Measurements from ENCODE around the gene ACSF2.
"Not testable (repeated sequence)": the region's sequence is repeated elsewhere in the genome, so short reads cannot be mapped to it uniquely, and the experiment has no call there.

The ACSF2 gene

GRCh38 chr17:50421308-50422051 is 4.5 kb upstream of the ACSF2 start:
- Mint-ChIP-seq H3K27ac (peak overlapping the region; percentile 74 to 96), H3K36me3 (ENCODE audit: insufficient read depth) (peaks cover 4% of the 10 kb centered on the region), H3K9me3 (peaks cover 1 to 7% of the 10 kb centered on the region in 2 donors), H3K4me1 (ENCODE audit: low read depth in 2 of 2) (peaks cover 6 to 16% of the 10 kb centered on the region in 2 donors), H3K27me3 (no peaks in the 10 kb centered on the region), H3K4me3 (peak overlapping the region; percentile 53 to 76)
- ATAC-seq (replicated peaks) (peak; percentile 21), DNase-seq (no peak)

GRCh38 chr17:50422738-50423137 is 3.3 kb upstream of the ACSF2 start:
- H3K4me1 Mint-ChIP-seq (ENCODE audit: low read depth in 2 of 2), result peaks cover 17 to 25% of the 10 kb centered on the region in 2 donors
- H3K27me3 Mint-ChIP-seq, result no peaks in the 10 kb centered on the region
- H3K27ac Mint-ChIP-seq, result no peak overlapping the region
- DNase-seq, result no peak
- no peak for ATAC-seq (replicated peaks)
- H3K36me3 Mint-ChIP-seq (ENCODE audit: insufficient read depth), result peaks cover 11% of the 10 kb centered on the region
- H3K9me3 Mint-ChIP-seq, result peaks cover 1 to 7% of the 10 kb centered on the region in 2 donors
- H3K4me3 Mint-ChIP-seq, result peak overlapping the region in 1 of 2 donors; percentile 31

- DNase-seq, result no peak
- H3K27me3 Mint-ChIP-seq, result no peaks in the 10 kb centered on the region
Measured at GRCh38 chr17:50423553-50424159, 2.4 kb upstream of the ACSF2 start.

GRCh38 chr17:50424246-50424995 is 1.6 kb upstream of the ACSF2 start:
- no peak for DNase-seq
- no peaks in the 10 kb centered on the region for H3K9me3 Mint-ChIP-seq
- no peak for ATAC-seq (replicated peaks)
- no peaks in the 10 kb centered on the region for H3K27me3 Mint-ChIP-seq
- H3K4me1 Mint-ChIP-seq (ENCODE audit: low read depth in 2 of 2), result peaks cover 17 to 25% of the 10 kb centered on the region in 2 donors
- H3K36me3 Mint-ChIP-seq (ENCODE audit: insufficient read depth), result peaks cover 11% of the 10 kb centered on the region
- no peak overlapping the region for H3K27ac Mint-ChIP-seq
- peak overlapping the region in 1 of 2 donors; percentile 89 for H3K4me3 Mint-ChIP-seq

More at GRCh38 chr17:50423553-50424159, 2.4 kb upstream of the ACSF2 start:
- no peak for ATAC-seq (replicated peaks)
- H3K36me3 Mint-ChIP-seq (ENCODE audit: insufficient read depth), result peaks cover 11% of the 10 kb centered on the region
- H3K9me3 Mint-ChIP-seq, result peaks cover 1 to 6% of the 10 kb centered on the region in 2 donors
- peak overlapping the region in 1 of 2 donors; percentile 29 for H3K27ac Mint-ChIP-seq
- peak overlapping the region in 1 of 2 donors; percentile 22 for H3K4me3 Mint-ChIP-seq
- H3K4me1 Mint-ChIP-seq (ENCODE audit: low read depth in 2 of 2), result peaks cover 17 to 25% of the 10 kb centered on the region in 2 donors

- Mint-ChIP-seq H3K27ac (peak overlapping the region; percentile 49 to 90), H3K36me3 (ENCODE audit: insufficient read depth) (peaks cover 11% of the 10 kb centered on the region), H3K9me3 (no peaks in the 10 kb centered on the region)
Measured at GRCh38 chr17:50424996-50425681, 879 bp upstream of the ACSF2 start.

GRCh38 chr17:50426472-50426782 is 409 bp downstream of the ACSF2 start:
- Mint-ChIP-seq H3K27me3 (no peaks in the 10 kb centered on the region), H3K4me1 (ENCODE audit: low read depth in 2 of 2) (peaks cover 19 to 27% of the 10 kb centered on the region in 2 donors), H3K27ac (peak overlapping the region; percentile 83 to 89), H3K4me3 (peak overlapping the region; percentile 87 to 89), H3K9me3 (no peaks in the 10 kb centered on the region), H3K36me3 (ENCODE audit: insufficient read depth) (peaks cover 11% of the 10 kb centered on the region)
- no peak for ATAC-seq (replicated peaks)
- DNase-seq, result peak in 1 of 3 experiments; percentile 3

More at GRCh38 chr17:50424996-50425681, 879 bp upstream of the ACSF2 start:
- Mint-ChIP-seq H3K27me3 (no peaks in the 10 kb centered on the region), H3K4me1 (ENCODE audit: low read depth in 2 of 2) (peaks cover 19 to 30% of the 10 kb centered on the region in 2 donors), H3K4me3 (peak overlapping the region; percentile 87 to 89)
- DNase-seq, result no peak
- no peak for ATAC-seq (replicated peaks)

GRCh38 chr17:50426814-50427787 is 1.1 kb downstream of the ACSF2 start:
- DNase-seq (peak in 1 of 3 experiments; percentile 9), ATAC-seq (replicated peaks) (peak; percentile 36)
- H3K27me3 Mint-ChIP-seq, result no peaks in the 10 kb centered on the region
- H3K27ac Mint-ChIP-seq, result peak overlapping the region; percentile 83 to 89
- peak overlapping the region; percentile 87 to 89 for H3K4me3 Mint-ChIP-seq
- H3K36me3 Mint-ChIP-seq (ENCODE audit: insufficient read depth), result peaks cover 8% of the 10 kb centered on the region
- H3K4me1 Mint-ChIP-seq (ENCODE audit: low read depth in 2 of 2), result peaks cover 17 to 22% of the 10 kb centered on the region in 2 donors
- no peaks in the 10 kb centered on the region for H3K9me3 Mint-ChIP-seq

GRCh38 chr17:50428126-50428525 is 2.1 kb downstream of the ACSF2 start:
- H3K4me3 Mint-ChIP-seq; H3K9me3 Mint-ChIP-seq; DNase-seq; ATAC-seq (replicated peaks); H3K36me3 Mint-ChIP-seq (ENCODE audit: insufficient read depth); H3K27me3 Mint-ChIP-seq: not testable (repeated sequence)
- Mint-ChIP-seq H3K4me1 (ENCODE audit: low read depth in 2 of 2) (peaks cover 17 to 22% of the 10 kb centered on the region in 2 donors), H3K27ac (peak overlapping the region in 1 of 2 donors; percentile 83)

- ATAC-seq (replicated peaks) (no peak), DNase-seq (no peak)
- H3K4me3 Mint-ChIP-seq, result no peak overlapping the region
- H3K9me3 Mint-ChIP-seq, result no peaks in the 10 kb centered on the region
- H3K27ac Mint-ChIP-seq, result peak overlapping the region in 1 of 2 donors; percentile 35
- H3K4me1 Mint-ChIP-seq (ENCODE audit: low read depth in 2 of 2), result peaks cover 17 to 22% of the 10 kb centered on the region in 2 donors
- peaks cover 8% of the 10 kb centered on the region for H3K36me3 Mint-ChIP-seq (ENCODE audit: insufficient read depth)
- H3K27me3 Mint-ChIP-seq, result no peaks in the 10 kb centered on the region
Measured at GRCh38 chr17:50428831-50429424, 2.9 kb downstream of the ACSF2 start.

- DNase-seq (no peak), ATAC-seq (replicated peaks) (no peak)
- H3K9me3 Mint-ChIP-seq, result no peaks in the 10 kb centered on the region
- peaks cover 8% of the 10 kb centered on the region for H3K36me3 Mint-ChIP-seq (ENCODE audit: insufficient read depth)
- H3K4me1 Mint-ChIP-seq (ENCODE audit: low read depth in 2 of 2), result peaks cover 17 to 28% of the 10 kb centered on the region in 2 donors
- no peaks in the 10 kb centered on the region for H3K27me3 Mint-ChIP-seq
- H3K27ac Mint-ChIP-seq, result peak overlapping the region in 1 of 2 donors; percentile 35
- H3K4me3 Mint-ChIP-seq, result no peak overlapping the region
Measured at GRCh38 chr17:50429793-50430192, 3.8 kb downstream of the ACSF2 start.

GRCh38 chr17:50430821-50431618 is 5.0 kb downstream of the ACSF2 start:
- Mint-ChIP-seq H3K27ac (no peak overlapping the region), H3K27me3 (no peaks in the 10 kb centered on the region), H3K4me1 (ENCODE audit: low read depth in 2 of 2) (peaks cover 14 to 21% of the 10 kb centered on the region in 2 donors), H3K4me3 (no peak overlapping the region), H3K36me3 (ENCODE audit: insufficient read depth) (peaks cover 8% of the 10 kb centered on the region), H3K9me3 (no peaks in the 10 kb centered on the region)
- ATAC-seq (replicated peaks) (no peak), DNase-seq (no peak)

Measured in effector memory CD8-positive, alpha-beta T cell (primary cell).